Measurements from ENCODE around the gene DIRAS1. TPM values are rescaled to one million over a fixed set of nuclear protein-coding genes. Genes with fewer than 3 reads are reported as not detected.

DIRAS1 gene
- total and polyA plus RNA-seq, 2 of the 8 experiments (the other 6 are each of a cell fraction or from before 2014, with no cell fraction given) = 20.2 to 22.3 TPM

GRCh38 chr19:2740314-2740656, 19.1 kb upstream of the DIRAS1 start (continued):
- TF ChIP-seq HDAC2 (IDR thresholded peaks at IDR 0.05; ENCODE audit: borderline replicate concordance in 1 of 2, low read depth in 2 of 2, low read length in 2 of 2) (no peak), BCL11A (IDR thresholded peaks at IDR 0.05; ENCODE audit: low read depth in 2 of 2, low read length in 2 of 2) (no peak), RFX5 (IDR thresholded peaks at IDR 0.05; ENCODE audit: borderline replicate concordance, low read depth, low read length) (no peak), KDM4A (IDR thresholded peaks at IDR 0.05; ENCODE audit: low read depth, low read length, severe bottlenecking) (no peak)

Data from H1 (cell line).